ENCODE results near the gene CCDC88C.

DNA sequence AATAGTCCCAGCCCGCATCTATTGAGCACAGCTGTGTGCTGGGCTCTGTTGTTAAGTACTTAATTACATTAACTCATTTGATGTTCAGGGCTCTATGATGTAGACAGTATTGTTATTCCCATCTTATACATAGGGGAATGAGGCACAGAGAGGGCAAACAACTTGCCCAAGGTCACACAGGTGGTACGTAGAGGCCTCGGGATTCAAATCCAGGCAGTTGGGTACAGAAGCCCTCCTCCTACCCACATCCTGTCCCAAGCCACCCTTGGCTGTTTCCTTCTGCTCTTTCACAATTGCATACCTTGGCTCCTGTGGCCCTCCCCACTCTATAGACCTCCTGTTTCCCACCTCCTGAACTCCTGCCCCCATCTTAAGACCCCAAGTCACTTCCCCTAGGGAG, 163.2 kb downstream of the CCDC88C start:
- TF ChIP-seq CTCF (IDR thresholded peaks at IDR 0.05; ENCODE audit: low read depth, low read length) (no peak), EZH2phosphoT487 (IDR thresholded peaks at IDR 0.05; ENCODE audit: low read depth) (no peak)

All from OCI-LY3 (cell line).